NCI-H524 (cell line): Measurements from ENCODE around the gene GALNT2.

Source experiments
- DNase-seq, 2 experiments: peaks; one replicate each; lab custom pipeline; 2025; lab: John Stamatoyannopoulos, UW

GALNT2 gene

DNA sequence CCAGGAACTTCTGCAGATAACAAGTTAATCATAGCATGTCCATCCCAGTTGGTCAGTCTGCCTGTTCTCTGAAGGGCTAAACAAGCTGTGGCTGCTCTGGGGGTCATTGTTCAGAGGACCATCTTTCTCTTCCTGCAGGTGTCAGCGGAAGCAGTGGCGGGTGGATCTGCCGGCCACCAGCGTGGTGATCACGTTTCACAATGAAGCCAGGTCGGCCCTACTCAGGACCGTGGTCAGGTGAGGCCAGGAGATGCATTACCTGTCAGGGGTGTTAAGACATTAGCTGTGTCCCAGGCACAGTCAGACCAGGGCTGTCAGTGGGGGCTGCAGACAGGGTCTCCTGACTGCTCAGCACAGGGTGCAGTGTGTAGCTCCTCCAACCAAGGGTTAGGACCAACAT is 168.8 kb downstream of the GALNT2 start:
- no peak for DNase-seq

DNA sequence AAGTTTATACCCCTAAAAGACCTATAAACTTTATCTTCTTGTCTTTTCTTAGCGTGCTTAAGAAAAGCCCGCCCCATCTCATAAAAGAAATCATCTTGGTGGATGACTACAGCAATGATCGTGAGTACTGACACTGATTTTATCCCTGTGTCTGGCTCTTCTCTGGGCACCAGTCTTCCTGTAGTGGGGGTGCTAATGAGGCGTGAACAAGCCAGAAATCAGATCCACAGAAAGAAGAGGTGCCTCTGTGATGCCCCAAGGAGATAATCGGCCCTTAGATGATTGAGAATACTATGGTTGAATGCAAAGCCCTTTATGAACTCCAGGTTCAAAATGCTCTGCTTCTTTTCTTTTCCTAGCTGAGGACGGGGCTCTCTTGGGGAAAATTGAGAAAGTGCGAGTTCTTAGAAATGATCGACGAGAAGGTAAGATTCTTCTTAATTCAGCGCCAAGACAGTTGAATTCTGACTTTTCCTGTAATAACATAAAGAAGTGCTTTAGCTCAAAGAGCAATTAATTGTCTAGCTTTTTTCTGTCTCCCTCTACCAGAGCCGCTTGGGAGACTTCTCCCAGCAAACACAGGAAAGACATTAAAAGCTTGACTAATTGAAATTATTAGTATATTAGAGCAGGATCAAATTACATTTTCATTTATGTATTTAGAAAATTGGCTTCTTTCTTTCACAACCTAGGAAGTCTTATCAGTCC is 169.4 kb downstream of the GALNT2 start:
- no peak for DNase-seq

DNA sequence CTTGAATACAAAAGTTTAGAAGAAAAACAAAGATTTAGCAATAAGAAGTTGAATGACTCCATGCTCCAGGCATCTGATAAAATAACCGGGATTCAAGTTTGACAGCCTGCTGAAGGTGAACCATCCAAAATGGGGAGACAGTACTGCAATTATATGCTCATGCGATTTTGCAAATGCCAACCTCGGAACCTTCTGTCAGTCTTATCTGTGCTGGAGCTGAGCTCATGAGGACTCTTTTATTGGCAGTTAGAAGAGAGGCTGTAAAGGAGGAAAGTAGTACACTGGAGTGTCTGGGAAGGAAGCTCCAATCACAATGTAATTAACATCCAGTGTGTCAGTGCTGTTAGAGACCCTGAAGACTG is 170.0 kb downstream of the GALNT2 start:
- no peak for DNase-seq

DNA sequence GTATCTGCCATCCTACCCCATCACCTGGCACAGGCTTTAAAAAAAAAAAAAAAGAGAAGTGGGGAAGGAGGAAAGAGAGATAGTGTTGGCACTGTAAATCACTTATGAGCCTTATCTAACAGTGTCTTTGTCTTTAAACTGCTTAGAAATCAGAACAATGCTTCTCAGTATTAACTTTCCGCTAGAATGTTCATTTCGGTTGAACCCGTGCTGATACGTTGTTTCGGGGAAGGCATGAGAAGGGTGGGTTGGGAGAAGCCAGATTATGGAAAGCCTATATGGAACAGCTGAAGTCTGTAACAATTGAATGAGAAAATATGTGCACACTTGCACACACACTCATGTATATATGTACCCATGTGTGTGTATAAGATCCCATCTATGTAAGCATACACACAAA is 170.8 kb downstream of the GALNT2 start:
- DNase-seq: no peak

DNA sequence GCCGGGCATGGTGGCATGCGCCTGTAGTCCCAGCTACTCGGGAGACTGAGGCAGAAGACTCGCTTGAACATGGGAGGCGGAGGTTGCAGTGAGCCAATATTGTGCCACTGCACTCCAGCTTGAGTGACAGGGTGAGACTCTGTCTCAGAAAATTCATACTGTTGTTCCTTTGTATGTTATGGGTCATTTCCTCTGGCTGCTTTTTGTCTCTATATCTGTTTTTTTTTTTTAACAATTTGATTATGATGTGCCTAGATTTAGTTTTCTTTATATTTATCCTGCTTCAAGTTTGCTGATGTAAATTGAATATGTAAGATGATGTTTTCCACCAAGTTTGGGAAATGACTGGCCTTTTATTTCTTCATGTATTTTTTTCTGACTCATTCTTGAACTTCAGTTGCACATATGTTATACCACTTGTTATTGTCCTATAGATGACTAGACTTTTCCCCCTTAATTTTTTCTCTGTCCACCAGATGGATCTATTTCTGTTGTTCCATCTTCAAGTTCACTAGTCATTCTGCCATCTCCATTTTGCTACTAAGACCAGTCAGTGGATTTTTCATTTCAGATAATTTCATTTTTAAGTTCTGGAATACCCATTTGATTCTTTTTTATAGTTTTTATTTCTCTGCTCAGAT is 173.5 kb downstream of the GALNT2 start:
- no peak for DNase-seq

DNA sequence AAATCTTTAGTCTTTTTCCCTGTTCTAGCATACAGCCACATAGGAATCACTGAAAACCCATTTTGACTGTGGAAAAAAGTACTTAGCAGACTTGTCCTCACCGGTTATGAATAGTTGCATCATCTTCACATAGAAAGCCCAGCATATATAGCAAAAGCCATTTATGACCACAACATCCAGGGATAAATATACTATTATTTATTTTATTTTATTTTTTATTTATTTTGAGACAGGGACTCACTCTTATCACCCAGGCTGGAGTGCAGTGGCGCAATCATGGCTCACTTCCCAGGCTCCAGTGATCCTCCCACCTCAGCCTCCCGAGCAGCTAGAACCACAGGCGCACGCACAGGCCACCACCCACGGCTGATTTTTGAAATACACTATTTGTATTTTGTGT is 175.3 kb downstream of the GALNT2 start:
- DNase-seq: no peak

DNA sequence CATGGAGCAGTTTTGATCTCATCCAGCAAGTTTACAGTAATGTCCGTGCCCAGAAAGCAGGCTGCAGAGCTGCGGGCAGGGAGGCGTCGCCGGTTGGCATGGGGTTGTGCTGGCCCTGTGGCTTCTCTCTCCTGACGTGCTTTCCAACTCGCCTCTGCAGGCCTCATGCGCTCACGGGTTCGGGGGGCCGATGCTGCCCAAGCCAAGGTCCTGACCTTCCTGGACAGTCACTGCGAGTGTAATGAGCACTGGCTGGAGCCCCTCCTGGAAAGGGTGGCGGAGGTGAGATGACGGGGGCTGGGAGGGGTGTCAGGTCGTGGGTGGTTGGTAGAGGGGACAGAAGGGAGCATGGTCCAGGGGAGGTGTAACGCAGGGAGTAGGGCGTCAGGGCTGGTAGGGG is 176.1 kb downstream of the GALNT2 start:
- DNase-seq: no peak

DNA sequence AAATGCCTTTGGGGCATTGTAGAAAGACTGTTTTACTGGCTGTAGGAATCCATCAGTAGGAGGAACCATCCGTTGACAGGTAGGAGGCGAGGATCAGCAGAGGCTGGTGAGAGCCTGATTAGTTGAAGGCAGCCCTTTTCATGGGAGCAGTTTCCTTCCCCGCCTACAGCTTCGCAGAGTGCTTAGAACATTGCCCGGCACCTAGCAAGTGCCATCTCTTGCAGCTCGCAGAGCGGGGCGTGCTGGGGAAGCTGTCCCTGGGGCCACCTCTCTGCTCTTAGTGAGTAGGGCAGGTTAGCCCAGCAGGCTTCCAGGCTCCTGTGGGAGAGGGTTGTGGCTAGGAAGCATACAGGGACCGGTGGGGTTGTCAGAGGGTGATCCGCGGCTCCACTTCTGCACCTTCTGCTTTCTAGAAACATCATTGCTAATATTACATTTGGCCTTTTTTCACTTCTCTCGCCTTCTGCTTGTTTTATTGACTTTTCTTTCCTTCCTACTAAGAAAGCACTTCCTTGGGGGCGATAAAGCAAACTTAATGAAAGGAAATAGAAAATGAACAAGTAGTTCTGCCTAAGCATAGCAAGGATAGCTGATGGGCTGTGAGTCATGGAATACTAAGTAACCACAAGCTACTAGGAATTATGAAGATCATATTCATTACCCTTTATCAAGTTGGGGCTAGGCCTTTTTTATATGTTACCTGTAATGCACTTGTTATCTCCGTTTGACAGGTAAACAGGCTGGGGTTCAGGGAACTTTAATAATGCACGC is 176.7 kb downstream of the GALNT2 start:
- DNase-seq: no peak

DNA sequence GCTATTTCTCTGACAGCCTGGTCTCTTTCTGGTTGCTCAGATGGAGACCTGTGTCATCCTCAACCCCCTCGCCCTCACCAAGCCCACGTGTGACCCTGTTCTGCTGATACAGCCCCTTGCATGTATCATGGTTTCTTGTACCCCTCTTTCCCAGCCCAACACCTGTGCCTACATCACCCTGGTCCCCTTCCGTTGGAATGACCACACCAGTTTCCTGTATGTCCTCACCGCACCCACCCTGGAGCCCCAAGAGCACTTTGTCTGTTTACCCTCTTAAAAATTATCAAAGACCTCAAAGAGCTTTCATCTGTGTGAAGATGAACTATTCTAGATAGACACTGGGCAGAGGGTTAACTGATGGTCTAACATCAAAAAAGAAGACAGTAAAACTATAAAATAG is 179.5 kb downstream of the GALNT2 start:
- no peak for DNase-seq

DNA sequence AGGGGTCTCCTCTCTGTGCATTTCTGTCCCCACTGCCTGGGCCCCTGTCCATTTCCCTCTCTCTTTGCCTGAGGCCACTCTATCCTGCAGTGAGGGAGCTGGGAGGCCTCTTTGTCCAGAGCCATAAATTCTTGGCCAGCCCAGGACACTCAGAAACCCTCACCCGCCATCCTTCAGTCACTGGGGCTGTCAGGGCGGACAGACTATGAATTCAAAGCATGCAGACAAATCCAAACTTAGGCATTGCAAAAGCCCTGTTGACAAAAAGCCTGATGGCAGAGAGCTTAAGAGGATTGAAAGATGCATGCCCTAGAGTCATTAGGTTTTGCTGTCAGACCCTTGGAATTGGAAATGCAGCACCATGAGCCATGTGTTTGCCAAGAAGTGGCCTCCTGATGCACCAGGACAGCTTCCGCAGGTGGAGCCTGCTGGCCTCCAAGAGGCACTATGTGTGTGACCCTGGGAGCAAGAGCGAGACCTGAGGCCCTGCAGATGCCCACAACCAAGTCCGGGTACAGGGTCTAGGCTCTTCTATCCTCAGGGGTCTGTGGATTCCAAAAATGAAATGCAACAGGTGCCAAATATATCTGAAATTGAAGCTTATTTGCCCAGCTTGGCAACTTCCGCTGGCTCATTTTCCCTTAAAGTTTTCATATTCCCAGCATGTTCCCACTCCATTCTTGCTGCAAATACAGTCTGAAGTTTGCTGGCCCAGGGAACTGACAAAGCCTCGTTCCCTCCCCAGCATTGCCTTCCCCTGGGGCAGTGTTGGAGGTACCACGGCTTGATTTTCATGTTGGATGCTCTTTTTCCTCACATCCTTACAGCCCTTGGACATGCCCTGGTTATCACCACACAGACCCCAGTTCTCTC is 181.2 kb downstream of the GALNT2 start:
- DNase-seq: no peak

DNA sequence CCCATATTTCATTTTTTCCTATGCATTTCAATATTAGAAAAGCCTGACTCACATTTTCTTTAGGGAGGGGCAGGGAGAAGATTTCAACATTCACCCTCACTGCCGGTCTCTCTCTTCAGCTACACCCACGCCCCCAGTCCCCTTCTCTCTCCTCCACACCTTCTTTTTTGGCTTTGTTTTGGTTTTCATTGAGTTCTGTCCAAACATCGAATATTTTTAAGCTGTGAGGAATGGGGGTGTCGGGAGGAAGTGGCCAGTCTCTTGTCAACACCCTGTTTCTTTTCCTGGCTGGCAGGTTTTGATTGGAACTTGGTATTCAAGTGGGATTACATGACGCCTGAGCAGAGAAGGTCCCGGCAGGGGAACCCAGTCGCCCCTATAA is 181.8 kb downstream of the GALNT2 start:
- DNase-seq: no peak

DNA sequence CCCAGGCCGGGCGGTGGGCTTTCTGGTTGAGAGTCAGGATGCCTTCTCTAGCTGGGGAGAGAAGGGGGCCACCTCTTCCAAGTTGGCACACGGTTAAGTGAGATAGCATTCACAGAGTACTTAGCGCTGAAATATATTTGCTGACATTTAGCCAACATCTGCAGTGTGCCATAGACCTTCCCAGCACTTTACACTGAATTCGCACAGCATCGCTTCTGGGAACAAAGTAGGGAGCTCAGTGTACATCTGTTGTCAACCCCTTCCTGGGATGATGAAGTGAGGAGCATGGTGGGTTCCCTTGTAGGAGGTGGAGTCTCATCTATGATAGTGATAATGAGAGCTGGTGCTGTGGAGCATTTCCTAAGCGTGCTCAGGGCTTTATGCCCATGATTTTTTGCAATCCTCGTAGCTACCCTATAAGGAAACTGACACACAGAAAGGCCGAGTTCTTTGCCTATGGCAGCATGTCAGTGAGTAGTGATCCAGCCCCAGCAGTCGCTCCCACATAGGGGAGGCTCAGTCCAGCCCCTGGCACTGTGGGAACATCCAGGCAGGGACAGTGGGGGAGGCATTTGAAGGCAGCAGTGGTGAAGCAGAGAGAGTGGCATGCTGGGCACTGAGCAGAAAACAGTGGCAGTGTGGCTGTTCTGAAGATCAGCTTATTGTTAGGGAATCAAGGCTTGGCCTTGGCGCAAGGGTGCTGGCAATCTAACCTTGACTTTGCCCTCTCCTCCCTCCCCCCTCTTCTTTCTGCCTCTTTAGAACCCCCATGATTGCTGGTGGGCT is 182.8 kb downstream of the GALNT2 start:
- DNase-seq: no peak

DNA sequence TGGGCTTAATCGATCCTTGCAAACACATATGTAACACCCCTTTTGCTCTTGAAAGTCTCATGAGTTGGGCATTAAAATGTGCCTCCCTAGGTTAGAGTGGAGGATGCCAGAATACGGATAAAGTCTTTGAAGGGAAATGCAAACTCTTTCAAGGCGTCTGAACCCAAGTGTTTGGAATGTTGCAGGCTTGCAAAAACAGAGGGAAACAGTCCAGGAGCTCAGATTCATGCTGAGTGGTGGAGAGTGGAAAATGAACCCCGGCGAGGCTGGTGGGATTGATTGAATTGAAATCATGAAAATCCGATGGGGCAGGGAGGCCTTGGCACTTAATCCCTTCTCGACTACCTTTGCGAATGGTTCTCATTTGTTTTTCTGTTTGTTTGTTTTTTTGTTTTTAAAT is 183.6 kb downstream of the GALNT2 start:
- no peak for DNase-seq

DNA sequence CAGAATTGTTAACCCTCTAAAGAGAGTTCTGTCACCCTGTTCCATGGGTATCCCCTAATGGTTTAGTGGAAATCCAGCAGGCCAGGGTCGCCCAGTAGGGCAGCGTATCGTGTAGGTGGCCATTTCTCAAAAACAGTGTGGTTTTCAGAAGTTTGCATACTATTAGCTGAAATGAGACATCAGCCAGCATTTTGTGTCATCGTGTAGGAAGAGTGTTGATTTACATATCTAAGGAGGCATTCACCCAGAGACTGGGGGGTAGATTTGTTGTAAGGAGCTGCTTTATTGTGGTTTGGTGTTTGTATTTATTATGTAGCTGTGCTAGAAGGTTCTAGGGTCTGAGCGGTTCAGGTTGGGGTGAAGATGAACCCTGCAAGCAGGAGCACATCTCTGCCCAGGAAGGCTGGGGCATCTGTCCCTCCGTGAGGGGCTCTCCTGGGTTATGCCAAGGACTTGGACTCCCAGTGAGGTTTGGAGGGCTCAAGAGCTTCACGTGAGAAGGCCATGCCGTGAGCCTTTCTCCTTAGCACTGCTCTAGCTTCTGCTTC is 184.7 kb downstream of the GALNT2 start:
- no peak for DNase-seq

DNA sequence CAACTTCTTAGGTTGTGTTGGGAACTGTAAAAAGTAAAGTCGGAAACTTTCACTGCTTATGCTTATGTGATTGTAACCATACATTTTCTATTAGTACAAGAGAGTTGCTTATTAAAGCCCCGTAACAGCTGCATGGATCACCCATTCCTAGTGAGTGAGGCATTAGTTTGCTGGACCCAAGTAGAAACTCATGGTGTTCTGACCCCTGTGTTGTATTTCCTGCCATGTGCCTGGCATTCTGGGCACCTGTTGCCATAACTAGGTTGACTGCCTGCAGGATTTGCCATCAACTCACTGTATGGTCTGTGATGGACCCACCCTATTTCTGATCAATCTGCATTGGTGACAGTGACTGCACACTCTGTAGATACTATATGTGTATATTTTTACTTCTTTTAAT is 186.1 kb downstream of the GALNT2 start:
- DNase-seq: no peak

DNA sequence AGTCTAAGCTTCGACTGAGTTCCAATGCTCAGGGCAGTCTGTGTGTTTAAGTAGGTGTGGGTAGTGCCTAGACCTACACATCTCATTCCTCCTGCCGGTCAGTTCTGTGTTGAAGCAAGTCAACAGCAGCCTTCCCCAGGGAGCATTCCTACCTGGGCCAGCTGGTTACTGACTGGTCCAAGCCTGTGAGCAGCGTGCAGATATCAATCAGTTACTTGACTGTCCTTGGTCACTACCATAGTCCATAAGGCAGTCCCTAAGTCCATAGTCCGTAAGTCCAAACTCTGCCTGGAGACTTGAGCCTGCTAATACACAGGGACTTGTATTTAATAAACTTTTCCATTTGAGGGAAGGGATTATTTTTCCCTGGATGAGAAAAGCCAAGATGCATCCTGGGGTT is 187.2 kb downstream of the GALNT2 start:
- no peak for DNase-seq

DNA sequence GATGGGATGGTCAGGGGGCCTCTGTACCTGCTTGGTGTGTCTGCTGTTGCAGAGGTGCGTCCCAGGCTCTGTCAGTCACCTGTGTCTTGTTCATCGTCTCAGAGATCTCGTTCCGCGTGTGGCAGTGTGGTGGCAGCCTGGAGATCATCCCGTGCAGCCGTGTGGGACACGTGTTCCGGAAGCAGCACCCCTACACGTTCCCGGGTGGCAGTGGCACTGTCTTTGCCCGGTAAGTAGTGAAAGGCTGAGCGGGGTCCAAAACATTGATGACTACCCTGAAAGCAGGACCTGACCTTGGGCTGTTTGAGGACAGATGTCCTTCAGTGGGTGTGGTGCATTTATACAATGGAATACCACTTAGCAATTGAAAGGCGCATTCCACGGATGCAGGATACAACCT is 188.1 kb downstream of the GALNT2 start:
- DNase-seq: no peak

DNA sequence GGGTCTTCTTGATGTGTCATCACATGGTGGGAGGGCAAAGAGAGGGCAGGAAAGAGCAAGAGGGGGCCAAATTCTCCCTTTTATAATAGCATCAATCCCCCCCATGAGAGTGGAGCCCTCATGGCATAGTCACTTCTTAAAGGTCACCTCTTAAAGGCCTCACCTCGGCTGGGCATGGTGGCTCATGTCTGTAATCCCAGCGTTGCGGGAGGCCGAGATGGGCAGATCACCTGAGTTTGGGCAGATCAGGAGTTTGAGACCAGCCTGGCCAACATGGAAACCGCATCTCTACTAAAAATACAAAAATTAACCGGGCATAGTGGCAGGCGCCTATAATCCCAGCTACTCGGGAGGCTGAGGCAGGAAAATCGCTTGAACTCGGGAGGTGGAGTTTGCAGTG is 189.0 kb downstream of the GALNT2 start:
- DNase-seq: no peak

DNA sequence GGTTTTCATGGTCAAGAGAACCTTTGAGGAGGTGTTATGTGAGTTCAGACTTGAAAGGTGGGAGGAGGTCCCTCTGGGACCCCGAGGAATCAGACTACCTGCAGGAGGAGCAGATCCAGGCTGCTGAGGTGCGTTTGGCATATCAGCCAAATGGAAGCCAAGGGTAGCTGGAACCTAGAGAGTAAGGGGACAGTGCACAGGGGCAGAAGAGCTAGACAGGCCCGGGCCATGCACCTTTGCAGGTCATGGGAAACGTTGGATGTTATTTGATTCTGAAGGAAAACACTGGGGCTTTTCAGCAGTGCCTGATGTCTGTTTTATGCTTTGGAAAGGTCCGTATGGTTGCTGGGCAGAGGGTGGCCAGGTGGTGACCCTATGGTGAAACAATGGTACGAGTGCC is 189.9 kb downstream of the GALNT2 start:
- no peak for DNase-seq

DNA sequence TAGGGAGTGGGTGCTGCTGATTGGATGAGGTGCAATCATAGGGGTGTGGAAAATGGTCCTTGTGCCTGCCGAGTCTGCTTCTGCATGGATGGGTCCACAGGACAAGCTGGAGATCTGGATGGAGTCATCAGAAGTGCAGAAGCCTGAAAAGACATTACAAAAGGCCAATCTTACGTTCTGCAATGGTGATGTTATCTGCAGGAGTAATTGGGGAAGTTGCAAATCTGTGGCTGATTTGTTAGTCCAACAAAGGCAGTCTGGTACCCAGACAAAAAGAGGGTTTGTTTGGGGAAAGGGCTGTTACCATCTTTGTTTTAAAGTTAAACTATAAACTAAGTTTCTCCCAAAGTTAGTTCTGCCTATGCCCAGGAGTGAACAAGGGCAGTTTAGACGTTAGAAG is 192.6 kb downstream of the GALNT2 start:
- DNase-seq: no peak

DNA sequence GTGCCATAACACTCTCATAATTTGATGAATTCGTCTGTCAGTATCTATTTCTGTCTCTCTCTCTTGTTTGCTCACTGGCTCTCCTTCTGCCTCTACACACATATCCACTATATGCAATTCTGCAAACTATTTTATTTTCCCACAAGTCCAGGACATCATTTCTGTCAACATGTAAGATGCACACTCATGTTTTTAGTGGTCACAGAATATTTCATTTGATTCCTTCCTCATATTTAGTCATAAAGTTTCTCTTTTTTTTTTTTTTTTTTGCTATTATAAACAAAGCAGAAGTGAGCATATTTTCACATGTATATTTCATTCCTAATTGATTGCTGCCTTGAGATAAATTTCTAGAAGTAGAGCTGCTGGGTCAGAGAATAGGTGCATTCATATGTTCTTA is 193.8 kb downstream of the GALNT2 start:
- no peak for DNase-seq
